Transverse colon (tissue), 4 donors: ENCODE data around the gene FBXL14.

Experiments used
- EP300 ChIP-seq: sonication (generic); formaldehyde crosslinking; IDR thresholded peaks from one replicate; pipeline ENCODE4 v1.6.1; 2017; ENCODE audit warnings: antibody characterized with exemption, low read depth
- POLR2A ChIP-seq: fragments of 450-650 bp; IDR thresholded peaks from one replicate; pipeline ENCODE4 v1.6.1; 2016; ENCODE audit warnings: antibody characterized with exemption, mild to moderate bottlenecking, moderate library complexity
- POLR2AphosphoS5 ChIP-seq, 3 donors: sonication (generic); formaldehyde crosslinking; IDR thresholded peaks; one replicate each; pipeline ENCODE4 v1.6.1; 2016; ENCODE audit warnings: antibody characterized with exemption in 3 of 3
- TF ChIP-seq, protein P1 (sequence below), 5 experiments: fragments of 200-600 bp in 3 of 5; fragments of 450-650 bp in 2 of 5; sonication (generic) in 3 of 5; IDR thresholded peaks; 1 replicate in 2 of 5; 2 replicates in 3 of 5; pipeline ENCODE4 v1.5.1; 2016 to 2017; ENCODE audit warnings: antibody characterized with exemption in 5 of 5, inconsistent platforms in 3 of 5, mild to moderate bottlenecking in 2 of 5, moderate library complexity in 1 of 5

DNA sequence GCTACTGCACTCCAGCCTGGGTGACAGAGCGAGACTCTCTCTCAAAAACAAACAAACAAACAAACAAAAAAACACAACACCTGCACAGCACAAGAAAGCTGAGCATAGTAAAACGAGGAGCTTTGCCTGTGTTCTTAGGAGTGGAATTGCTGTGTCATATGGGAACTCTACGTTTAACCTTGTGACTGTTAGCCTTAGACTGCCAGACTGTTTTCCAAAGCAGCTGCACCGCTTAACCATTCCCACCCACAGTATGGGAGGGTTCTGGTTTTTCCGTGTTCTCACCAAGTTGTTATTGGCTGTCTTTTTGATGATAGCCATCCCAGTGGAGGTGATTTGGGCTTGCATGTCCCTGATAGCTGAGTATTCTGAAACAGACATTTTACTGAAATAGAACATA is 43.8 kb upstream of the FBXL14 start:
- TF ChIP-seq, protein P1, sequence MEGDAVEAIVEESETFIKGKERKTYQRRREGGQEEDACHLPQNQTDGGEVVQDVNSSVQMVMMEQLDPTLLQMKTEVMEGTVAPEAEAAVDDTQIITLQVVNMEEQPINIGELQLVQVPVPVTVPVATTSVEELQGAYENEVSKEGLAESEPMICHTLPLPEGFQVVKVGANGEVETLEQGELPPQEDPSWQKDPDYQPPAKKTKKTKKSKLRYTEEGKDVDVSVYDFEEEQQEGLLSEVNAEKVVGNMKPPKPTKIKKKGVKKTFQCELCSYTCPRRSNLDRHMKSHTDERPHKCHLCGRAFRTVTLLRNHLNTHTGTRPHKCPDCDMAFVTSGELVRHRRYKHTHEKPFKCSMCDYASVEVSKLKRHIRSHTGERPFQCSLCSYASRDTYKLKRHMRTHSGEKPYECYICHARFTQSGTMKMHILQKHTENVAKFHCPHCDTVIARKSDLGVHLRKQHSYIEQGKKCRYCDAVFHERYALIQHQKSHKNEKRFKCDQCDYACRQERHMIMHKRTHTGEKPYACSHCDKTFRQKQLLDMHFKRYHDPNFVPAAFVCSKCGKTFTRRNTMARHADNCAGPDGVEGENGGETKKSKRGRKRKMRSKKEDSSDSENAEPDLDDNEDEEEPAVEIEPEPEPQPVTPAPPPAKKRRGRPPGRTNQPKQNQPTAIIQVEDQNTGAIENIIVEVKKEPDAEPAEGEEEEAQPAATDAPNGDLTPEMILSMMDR (IDR thresholded peaks at IDR 0.05): no peak
- TF ChIP-seq POLR2A (no peak), POLR2AphosphoS5 (IDR thresholded peaks at IDR 0.05) (no peak), EP300 (no peak)
